HG03432 (cell line): ENCODE data around the gene TMPO.
A peak's percentile ranks its signal among the peaks of the same experiment; 100 is the strongest.
"Not testable (repeated sequence)": the region's sequence is repeated elsewhere in the genome, so short reads cannot be mapped to it uniquely, and the experiment has no call there.

Source experiments
- ATAC-seq: cut with Tn5 transposase; IDR thresholded peaks from one replicate; pipeline ENCODE4 v1.9.1; 2021; ENCODE audit warnings: mild to moderate bottlenecking, moderate library complexity; ENCODE audit not compliant: unreplicated experiment

Gene TMPO

DNA sequence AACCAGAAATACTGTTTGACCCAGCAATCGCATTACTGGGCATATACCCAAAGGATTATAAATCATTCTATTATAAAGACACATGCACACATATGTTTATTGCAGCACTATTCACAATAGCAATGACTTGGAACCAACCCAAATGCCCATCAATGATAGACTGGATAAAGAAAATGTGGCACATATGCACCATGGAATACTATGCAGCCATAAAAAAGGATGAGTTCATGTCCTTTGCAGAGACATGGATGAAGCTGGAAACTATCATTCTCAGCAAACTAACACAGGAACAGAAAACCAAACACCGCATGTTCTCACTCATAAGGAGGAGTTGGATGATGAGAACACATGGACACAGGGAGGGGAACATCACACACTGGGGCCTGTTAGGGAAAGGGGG lies 61.4 kb downstream of the TMPO start:
- not testable (repeated sequence) for ATAC-seq

DNA sequence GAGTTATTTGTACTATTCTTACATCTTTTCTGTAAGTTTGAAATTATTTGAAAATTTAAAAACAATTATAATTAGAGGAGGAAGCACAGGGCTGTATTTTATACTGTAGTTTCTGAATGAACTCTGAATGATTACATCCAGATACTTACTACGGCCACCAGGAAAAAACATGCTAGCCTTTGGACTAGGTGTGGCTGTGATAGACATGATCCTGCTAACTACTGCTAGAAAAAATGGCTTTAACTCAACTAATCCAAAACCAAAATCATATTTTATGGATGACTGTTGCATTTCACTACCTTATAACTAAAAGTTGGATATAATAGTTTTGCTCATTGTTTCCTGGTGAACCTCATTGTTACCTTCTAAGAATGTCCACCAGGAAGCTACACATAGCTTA lies 63.0 kb downstream of the TMPO start:
- ATAC-seq: no peak

DNA sequence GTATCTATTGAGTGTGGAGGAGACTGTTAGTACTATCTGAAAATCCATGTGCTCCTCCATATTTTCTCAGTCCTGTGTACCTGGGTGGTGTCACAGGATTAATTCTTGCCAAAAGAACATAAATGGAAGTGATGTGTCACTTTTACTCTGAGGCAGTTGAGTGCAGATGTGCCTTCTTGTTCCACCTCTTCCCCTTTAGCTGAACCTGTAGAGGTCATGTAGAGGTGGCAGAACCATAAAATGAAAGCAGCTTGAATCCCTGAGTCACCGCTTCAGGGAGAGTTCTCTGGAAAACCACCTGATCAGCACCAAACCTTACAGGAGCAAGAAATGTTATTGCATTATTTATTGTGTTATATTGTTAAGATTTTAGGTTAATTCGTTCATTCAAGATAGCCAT lies 63.4 kb downstream of the TMPO start:
- no peak for ATAC-seq

DNA sequence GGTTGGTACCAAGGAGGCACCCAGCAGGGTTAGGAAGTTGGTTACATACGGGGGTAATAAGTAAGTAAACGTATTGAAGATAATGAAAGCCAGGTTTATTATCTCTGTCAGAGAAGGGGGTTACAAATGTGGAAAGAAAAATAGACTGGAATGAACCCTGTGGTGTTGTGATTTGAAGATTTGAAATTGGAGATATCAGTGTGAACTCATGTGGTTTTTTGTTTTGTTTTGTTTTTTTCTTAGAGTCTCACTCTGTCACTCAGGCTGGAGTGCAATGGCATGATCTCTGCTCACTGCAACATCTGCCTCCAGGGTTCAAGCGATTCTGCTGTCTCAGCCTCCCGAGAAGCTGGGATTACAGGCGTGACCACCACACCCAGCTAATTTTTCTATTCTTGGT lies 64.0 kb downstream of the TMPO start:
- ATAC-seq: no peak

DNA sequence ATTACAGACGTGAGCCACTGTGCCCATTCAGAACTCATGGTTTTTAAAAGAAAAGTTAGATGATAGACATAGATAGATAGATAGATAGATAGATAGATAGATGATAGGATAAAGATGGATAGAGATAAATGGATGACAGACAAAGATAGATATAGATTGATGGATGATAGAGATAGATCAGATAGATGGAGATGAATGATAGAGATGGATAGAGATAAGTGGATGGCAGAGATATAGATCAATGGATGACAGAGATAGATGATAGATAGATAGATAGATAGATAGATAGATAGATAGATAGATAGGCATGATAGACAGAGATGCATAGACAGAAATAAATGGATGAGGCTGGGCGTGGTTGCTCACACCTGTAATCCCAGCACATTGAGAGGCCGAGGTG lies 64.4 kb downstream of the TMPO start:
- ATAC-seq: no peak

DNA sequence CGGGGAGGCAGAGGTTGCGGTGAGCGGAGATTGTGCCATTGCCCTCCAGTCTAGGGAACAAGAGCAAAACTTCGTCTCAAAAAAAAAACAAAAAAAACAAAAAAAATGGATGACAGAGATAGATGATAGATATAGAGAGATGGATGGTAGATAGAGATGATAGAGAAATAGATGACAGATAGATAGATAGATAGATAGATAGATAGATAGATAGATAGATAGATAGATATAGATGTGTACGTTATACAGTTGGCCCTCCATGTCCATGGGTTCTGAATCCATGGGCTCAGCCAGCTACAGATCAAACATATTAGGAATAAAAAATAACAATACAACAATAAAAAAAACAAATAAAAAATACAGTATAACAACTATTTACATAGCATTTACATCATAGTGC lies 65.3 kb downstream of the TMPO start:
- ATAC-seq: no peak

DNA sequence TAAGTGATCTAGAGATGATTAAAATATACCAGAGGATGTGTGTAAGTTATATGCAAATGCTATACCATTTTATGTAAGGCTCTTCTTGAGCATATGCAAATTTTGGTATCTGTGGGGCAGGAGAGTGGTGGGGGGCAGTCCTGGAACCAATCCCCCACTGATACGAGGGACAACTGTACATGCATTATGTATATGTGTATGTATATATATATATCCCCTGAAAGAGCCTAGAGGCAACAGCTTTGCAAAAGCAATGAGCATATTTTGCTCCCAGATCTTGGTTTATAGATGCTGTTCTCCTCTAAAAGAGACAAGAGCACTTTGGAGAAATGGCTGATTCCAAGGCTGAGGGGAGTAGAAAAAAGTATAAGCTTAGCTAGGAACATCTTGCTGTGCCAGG lies 65.7 kb downstream of the TMPO start:
- no peak for ATAC-seq

DNA sequence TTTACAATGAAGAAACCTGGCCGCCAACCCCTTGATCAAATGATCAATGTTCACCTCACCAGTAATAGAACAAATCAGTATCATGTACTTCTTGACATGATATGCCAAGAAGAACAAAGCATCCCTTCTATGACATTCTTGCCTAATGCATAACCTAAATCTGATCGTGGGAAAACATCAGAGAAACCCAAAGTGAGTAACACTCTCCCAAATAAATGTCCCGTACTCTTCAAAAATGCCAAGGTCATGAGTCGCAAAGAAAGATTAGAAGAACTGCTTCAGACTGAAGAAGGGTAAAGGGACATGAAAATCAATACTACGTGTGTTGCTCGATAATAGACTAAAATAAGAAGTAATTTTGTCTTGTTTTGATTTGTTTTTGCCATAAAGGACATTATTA lies 66.7 kb downstream of the TMPO start:
- ATAC-seq: no peak

DNA sequence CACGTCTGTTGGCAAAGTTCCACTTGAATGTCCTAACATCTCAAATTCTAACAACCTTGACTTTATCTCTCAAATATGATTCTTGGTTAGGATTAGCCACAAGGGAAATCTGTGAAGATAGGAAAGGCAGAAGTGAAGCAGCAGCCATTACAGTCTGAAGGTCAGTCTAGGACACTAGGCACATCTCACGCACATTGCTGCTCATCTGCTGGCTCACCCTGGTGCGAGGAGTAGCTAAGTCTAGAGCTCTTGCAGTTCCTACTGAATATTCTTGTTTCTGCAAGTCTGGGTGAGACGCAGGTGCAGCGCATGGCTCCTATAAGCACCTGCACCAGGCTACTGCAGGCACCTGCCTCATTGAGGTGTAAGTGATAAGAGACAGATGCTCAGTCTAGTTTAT lies 71.7 kb downstream of the TMPO start:
- no peak for ATAC-seq

DNA sequence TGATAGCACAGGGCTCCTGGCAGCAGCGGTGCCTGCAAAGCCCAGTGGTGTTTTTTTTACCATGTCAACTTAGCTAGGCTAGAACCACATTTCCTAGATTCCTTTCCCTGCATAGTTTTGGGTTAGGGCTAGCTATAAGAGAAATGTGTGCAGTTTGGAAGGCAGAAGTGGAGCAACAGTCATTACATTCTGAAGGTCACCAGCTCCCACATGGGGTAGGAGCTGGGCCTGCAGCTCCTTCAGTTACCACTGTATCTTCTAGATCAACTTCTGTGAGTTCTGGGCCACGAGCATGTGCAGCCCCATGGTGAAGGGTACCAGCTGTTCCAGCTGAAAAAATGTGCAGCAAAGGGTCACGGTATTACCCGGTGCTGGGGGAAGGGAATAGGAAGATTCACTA lies 75.8 kb downstream of the TMPO start:
- no peak for ATAC-seq

DNA sequence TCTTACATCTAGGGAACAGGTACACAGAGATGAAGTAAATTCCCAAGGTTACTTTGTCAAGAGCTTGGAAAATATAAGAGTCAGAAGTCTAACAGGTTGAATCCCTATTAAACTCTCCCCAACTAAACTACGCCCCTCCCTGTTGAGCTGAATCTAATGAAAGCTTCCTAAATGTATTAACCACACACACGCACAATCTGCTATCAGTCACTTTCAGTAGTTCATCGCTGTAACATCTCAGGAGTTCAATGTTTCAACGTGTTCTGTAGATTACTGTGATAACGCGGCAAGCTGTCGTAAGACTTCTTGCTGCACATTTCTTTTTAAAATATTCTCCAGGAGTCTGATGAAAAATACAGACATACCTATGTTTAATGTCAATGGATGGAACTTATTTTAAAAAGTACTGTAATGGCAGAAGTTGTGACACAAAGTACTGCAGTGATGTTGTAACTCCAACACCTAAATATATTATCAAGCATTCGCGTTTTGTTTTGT lies 77.5 kb downstream of the TMPO start:
- ATAC-seq: no peak

DNA sequence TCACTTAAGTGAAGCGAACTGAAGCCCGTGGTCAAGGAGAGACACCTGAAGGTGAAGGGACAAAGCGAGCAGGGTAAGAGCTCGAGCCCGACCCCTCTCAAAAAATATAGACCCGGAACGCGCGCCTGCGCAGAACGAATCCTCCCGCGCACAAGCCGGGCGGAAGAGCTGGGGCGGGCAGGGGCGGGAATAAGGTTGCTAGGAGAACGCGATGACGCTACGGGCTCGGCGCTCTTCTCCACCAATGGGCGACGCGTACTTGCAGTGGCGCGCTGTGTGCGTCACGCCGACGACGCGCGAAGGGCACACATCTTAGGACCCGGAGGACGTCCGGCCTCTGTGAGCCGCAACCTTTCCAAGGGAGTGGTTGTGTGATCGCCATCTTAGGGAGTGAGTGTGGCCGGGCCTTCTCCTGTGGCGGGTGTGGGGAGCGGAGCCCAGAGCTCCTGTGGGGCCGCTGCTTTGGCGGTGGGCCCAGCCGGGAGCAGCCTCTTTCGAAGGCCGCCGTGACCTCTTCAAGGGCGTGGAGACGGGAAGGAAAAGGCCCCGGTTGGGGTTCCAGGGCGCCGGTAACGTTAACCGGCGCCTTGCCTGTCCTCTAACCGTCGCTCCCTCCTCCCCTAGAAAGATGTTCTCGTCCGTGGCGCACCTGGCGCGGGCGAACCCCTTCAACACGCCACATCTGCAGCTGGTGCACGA lies 78.1 kb downstream of the TMPO start, which contains the start of gene SLC25A3:
Gene SLC25A3, plus strand, starts transcription at position 336 of the 699 bp plus-strand sequence. Its CDS starts 293 bp downstream, at position 629.
- peak; percentile 99 for ATAC-seq

DNA sequence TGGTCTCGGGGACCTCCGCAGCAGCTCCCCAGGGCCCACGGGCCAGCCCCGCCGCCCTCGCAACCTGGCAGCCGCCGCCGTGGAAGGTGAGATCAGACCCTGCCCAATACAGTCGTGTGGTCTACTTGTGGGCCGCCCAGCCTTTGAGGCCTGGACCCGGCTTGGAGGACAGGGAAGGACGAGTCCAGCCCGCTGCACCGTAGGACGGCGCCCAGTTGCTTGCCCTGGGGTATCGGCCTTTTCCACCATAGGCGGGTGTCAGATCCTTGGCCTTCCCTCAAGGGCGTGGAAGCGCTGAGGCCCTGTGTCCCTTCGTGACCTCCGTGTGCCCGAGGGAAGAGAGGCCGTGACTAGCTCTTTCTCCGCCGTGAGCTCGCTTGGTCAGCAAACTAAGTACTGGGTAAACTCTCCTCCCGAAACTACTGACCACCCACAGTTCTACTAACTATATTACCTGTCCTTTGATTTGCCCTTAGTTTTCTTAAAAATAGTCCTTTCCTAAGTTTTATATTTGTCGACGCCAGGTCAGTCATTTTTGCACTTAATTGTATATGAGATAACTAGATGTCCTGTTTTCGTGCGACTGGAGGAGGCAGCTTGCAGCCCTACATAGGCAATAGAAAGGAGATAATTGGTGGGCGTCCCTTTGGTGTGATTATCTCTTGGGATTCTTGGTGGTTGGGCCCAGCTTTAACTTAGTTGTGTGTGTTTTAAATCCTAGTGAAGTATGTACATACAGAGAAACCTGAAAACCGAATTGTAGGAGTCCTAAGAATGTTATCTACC lies 78.9 kb downstream of the TMPO start:
- no peak for ATAC-seq

DNA sequence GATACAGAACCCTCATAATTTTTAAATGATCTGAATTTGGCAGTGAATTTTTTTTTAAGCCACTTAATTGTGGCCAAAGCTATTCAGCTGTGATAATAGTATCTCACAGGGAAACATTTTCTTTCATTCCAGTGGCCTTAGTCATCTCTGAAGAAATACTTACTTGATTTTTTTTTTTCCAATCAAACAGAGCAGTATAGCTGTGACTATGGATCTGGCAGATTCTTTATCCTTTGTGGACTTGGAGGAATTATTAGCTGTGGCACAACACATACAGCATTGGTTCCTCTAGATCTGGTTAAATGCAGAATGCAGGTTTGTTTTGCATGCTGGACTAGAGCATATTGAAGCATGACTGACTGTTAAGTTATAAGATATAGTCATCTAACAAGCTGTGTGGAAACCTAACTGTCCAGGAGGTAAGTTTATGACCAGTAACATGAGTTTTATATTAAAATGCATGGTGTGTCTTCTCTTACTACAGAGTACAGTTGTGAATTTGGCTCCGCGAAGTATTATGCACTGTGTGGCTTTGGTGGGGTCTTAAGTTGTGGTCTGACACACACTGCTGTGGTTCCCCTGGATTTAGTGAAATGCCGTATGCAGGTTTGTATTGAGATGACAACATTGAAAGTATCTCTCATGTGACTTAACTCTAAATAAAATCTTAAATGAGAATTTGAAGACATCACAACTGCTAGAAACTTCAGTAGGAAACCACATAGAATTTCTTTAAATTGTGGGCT lies 80.0 kb downstream of the TMPO start:
- no peak for ATAC-seq

DNA sequence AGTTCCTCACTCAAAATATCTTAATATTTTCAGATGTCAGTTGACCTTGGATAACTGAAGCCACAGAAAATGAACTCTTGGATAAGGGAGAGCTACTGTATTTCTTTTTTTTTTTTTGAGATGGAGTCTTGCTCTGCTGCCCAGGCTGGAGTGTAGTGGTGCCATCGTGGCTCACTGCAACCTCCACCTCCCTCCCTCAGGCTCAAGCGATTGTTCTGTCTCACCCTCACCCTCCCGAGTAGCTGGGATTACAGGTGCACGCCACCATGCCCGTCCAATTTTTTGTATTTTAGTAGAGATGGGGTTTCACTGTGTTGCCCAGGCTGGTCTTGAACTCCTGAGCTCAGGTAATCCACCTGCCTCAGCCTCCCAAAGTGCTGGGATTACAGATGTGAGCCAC lies 81.9 kb downstream of the TMPO start:
- not testable (repeated sequence) for ATAC-seq
